Duodenal mucosa (tissue), 2 donors: ENCODE results near the gene TNPO2.

Source experiments
- H3K27ac ChIP-seq: one replicate; pipeline ENCODE4 v1.7.0; 2013; ENCODE audit warnings: low read depth, low read length
- H3K27me3 ChIP-seq, 2 donors: one replicate each; pipeline ENCODE4 v1.7.0; 2013; ENCODE audit warnings: low read length in 2 of 2, control low read depth in 1 of 2; ENCODE audit not compliant: insufficient read depth in 2 of 2, control insufficient read depth in 1 of 2
- H3K36me3 ChIP-seq, 2 donors: one replicate each; pipeline ENCODE4 v1.7.0; 2013; ENCODE audit warnings: low read length in 2 of 2, control low read depth in 1 of 2; ENCODE audit not compliant: insufficient read depth in 2 of 2, control insufficient read depth in 1 of 2
- H3K4me1 ChIP-seq, 2 donors: one replicate each; pipeline ENCODE4 v1.7.0; 2013; ENCODE audit warnings: low read length in 2 of 2, control low read depth in 1 of 2; ENCODE audit not compliant: insufficient read depth in 2 of 2, control insufficient read depth in 1 of 2
- H3K4me3 ChIP-seq, 2 donors: one replicate each; pipeline ENCODE4 v1.7.0; 2013; ENCODE audit warnings: low read length in 2 of 2, low read depth in 1 of 2
- H3K9ac ChIP-seq, 2 donors: one replicate each; pipeline ENCODE4 v1.7.0; 2013; ENCODE audit warnings: low read length in 2 of 2, low read depth in 1 of 2
- H3K9me3 ChIP-seq, 2 donors: one replicate each; pipeline ENCODE4 v1.7.0; 2013; ENCODE audit warnings: low read length in 2 of 2, control low read depth in 1 of 2; ENCODE audit not compliant: control insufficient read depth in 1 of 2

Gene TNPO2

GRCh38 chr19:12723641-12724426 lies at the start of gene TNPO2:
TSS of gene TNPO2 (minus strand) at chr19:12723932. CDS start at chr19:12720977, 2,955 bp downstream.
- no peak within 1 kb of the TSS for H3K27ac ChIP-seq
- H3K9me3 ChIP-seq = no peaks in the 10 kb centered on the region
- H3K9ac ChIP-seq = peak within 1 kb of the TSS; percentile 86 to 94
- no peaks in the 10 kb centered on the region for H3K27me3 ChIP-seq
- H3K4me1 ChIP-seq = peaks cover 14 to 31% of the 10 kb centered on the region in 2 donors
- peak within 1 kb of the TSS; percentile 77 to 92 for H3K4me3 ChIP-seq
- peaks cover 4 to 17% of the 10 kb centered on the region in 2 donors for H3K36me3 ChIP-seq

DNA sequence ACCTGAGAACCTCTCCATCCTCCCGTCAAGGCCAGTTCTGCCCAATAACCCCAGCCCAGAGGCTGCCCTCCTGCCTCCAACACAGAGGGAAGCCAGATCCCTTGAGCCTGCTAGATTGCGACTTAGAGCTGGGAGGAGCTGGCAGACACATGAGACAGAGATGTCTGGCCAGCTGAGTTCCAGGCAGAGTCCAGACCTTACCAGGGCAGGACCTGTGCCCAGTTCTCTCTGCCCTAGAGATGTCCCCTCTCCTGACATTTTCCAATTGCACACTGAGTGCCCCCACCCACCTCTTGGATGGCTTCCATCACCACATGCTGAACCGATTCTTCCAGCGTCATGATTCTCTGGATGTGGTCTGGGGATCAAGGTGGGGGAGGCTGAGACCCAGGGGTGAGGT lies 48.6 kb upstream of the TNPO2 start:
- peaks cover 11 to 14% of the 10 kb centered on the region in 2 donors for H3K4me1 ChIP-seq
- no peaks in the 10 kb centered on the region for H3K9me3 ChIP-seq
- no peak overlapping the region for H3K4me3 ChIP-seq
- no peak overlapping the region for H3K9ac ChIP-seq
- H3K27ac ChIP-seq = no peak overlapping the region
- no peaks in the 10 kb centered on the region for H3K27me3 ChIP-seq
- H3K36me3 ChIP-seq = peaks cover 4 to 19% of the 10 kb centered on the region in 2 donors

- Histone ChIP-seq H3K4me1 (peaks cover 11 to 12% of the 10 kb centered on the region in 2 donors), H3K9ac (no peak overlapping the region), H3K9me3 (no peaks in the 10 kb centered on the region), H3K27me3 (no peaks in the 10 kb centered on the region), H3K36me3 (peaks cover 4 to 22% of the 10 kb centered on the region in 2 donors), H3K4me3 (no peak overlapping the region), H3K27ac (no peak overlapping the region)
These were observed 47.2 kb upstream of the TNPO2 start for GRCh38 chr19:12770922-12771321.

DNA sequence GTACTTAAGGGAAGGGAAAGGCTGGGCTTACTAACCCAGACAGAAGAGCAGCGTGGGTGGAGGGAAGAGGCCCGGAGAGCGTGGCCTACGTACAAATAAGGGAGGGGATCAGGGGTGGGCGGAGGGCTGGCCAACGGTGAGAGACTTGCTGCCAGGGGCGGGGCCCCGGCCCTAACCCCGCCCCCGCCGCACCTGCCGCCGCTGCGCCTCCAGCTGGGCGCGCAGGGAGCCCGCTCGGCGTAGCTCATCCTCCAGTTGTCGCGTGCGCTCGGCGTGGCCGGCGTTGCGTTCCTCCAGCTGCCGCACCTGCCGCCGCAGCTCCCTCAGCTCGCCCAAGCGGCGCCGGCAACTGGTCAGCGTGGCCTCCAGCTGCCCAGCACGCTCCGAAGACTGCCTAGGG lies 46.0 kb upstream of the TNPO2 start:
- Histone ChIP-seq H3K4me3 (no peak overlapping the region), H3K27ac (no peak overlapping the region), H3K9ac (no peak overlapping the region), H3K4me1 (peaks cover 7 to 15% of the 10 kb centered on the region in 2 donors), H3K27me3 (no peaks in the 10 kb centered on the region), H3K36me3 (peaks cover 4 to 33% of the 10 kb centered on the region in 2 donors), H3K9me3 (no peaks in the 10 kb centered on the region)

DNA sequence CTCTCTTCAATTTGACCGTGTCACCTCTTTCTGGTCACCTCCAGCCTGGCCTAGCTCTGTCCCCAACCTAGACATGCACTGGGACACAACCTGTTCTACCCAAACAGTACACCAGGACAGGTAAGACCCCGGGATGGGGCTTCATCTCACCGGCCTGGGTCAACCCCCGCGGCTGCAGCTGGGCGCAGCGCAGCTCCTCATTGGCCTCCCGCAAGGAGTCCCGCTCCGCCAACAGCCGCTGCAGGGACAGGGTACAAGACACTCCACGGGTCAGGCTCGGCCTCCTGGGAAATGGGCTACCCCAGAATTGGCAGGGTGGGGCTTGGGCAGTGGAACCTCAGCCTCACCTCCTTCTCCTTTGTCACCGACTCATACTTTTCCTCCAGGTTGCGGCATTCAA lies 43.9 kb upstream of the TNPO2 start:
- Histone ChIP-seq H3K4me3 (no peak overlapping the region), H3K9ac (no peak overlapping the region), H3K27ac (no peak overlapping the region), H3K4me1 (peaks cover 4 to 9% of the 10 kb centered on the region in 2 donors), H3K36me3 (peaks cover 4 to 41% of the 10 kb centered on the region in 2 donors), H3K27me3 (no peaks in the 10 kb centered on the region), H3K9me3 (no peaks in the 10 kb centered on the region)

GRCh38 chr19:12767150-12767549 lies 43.4 kb upstream of the TNPO2 start:
- Histone ChIP-seq H3K36me3 (peaks cover 4 to 41% of the 10 kb centered on the region in 2 donors), H3K4me3 (no peak overlapping the region), H3K4me1 (peaks cover 4 to 9% of the 10 kb centered on the region in 2 donors), H3K27me3 (no peaks in the 10 kb centered on the region), H3K27ac (no peak overlapping the region), H3K9me3 (no peaks in the 10 kb centered on the region), H3K9ac (no peak overlapping the region)

DNA sequence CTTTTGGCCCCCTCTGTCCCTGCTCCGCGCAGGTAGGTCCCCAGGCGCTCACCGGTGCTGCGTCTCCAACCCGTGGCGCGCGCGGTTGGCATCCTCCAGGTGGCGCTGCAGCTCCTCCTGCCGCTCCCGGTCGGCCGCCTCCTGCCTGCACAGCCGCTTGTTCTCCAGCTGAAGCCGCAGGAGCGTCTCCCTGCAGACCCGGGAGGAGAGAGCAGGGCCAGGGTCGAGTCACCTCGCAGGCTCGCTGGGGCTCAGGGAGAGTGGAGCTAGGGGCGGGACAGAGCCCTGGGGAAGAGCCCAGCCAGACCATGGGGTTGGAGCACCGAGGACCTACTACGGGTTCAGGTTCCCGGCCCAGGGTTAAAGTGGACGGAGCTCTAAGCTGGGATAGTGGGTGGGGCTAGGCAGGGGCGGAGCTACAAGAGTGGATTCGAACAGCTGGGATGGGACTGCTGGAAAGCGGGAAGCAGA lies 42.4 kb upstream of the TNPO2 start:
- H3K9ac ChIP-seq = peak overlapping the region in 1 of 2 donors; percentile 23
- peak overlapping the region; percentile 42 for H3K27ac ChIP-seq
- no peaks in the 10 kb centered on the region for H3K9me3 ChIP-seq
- H3K27me3 ChIP-seq = no peaks in the 10 kb centered on the region
- H3K4me3 ChIP-seq = peak overlapping the region; percentile 59 to 61
- H3K36me3 ChIP-seq = peaks cover 4 to 43% of the 10 kb centered on the region in 2 donors
- peaks cover 4 to 9% of the 10 kb centered on the region in 2 donors for H3K4me1 ChIP-seq

GRCh38 chr19:12764698-12765097 lies 41.0 kb upstream of the TNPO2 start:
- peaks cover 0 to 39% of the 10 kb centered on the region in 2 donors for H3K36me3 ChIP-seq
- H3K27me3 ChIP-seq = no peaks in the 10 kb centered on the region
- H3K9me3 ChIP-seq = no peaks in the 10 kb centered on the region
- no peak overlapping the region for H3K4me3 ChIP-seq
- no peak overlapping the region for H3K27ac ChIP-seq
- no peak overlapping the region for H3K9ac ChIP-seq
- H3K4me1 ChIP-seq = peaks cover 0 to 4% of the 10 kb centered on the region in 2 donors

- Histone ChIP-seq H3K36me3 (peaks cover 0 to 38% of the 10 kb centered on the region in 2 donors), H3K27ac (no peak overlapping the region), H3K27me3 (no peaks in the 10 kb centered on the region), H3K9ac (no peak overlapping the region), H3K9me3 (no peaks in the 10 kb centered on the region), H3K4me1 (peaks cover 0 to 4% of the 10 kb centered on the region in 2 donors), H3K4me3 (no peak overlapping the region)
These were observed 39.4 kb upstream of the TNPO2 start for GRCh38 chr19:12763100-12763499.

- Histone ChIP-seq H3K9ac (no peak overlapping the region), H3K27ac (no peak overlapping the region), H3K36me3 (peaks cover 0 to 16% of the 10 kb centered on the region in 2 donors)
These were observed 36.0 kb upstream of the TNPO2 start for GRCh38 chr19:12759686-12760085.

More at GRCh38 chr19:12759686-12760085, 36.0 kb upstream of the TNPO2 start:
- Histone ChIP-seq H3K4me1 (peaks cover 0 to 7% of the 10 kb centered on the region in 2 donors), H3K9me3 (no peaks in the 10 kb centered on the region), H3K27me3 (no peaks in the 10 kb centered on the region), H3K4me3 (no peak overlapping the region)
